MM.1S (cell line): Measurements from ENCODE around the gene SPHK1.

Source experiments
- DNase-seq: peaks from one replicate; pipeline ENCODE4 v3.0.0-alpha.2; 2015
- H2AFZ ChIP-seq: fragments of 300-600 bp; sonication (generic); 2 replicates; pipeline ENCODE4 v1.6.0; 2016; ENCODE audit warnings: antibody characterized with exemption, low read length
- H3F3A ChIP-seq: fragments of 300-600 bp; sonication (generic); 2 replicates; pipeline ENCODE4 v1.6.1; 2016; ENCODE audit warnings: mild to moderate bottlenecking, antibody characterized with exemption, low read length, moderate library complexity, mixed read lengths; ENCODE audit not compliant: insufficient read depth
- H3K27ac ChIP-seq: fragments of 300-600 bp; sonication (generic); 2 replicates; pipeline ENCODE4 v1.5.1; 2016; ENCODE audit warnings: mild to moderate bottlenecking, low read length
- H3K27me3 ChIP-seq: fragments of 300-600 bp; sonication (generic); replicated peaks from 2 replicates; pipeline ENCODE4 v1.6.0; 2016; ENCODE audit warnings: low read length; ENCODE audit not compliant: insufficient read depth
- H3K36me3 ChIP-seq: fragments of 300-600 bp; sonication (generic); replicated peaks from 2 replicates; pipeline ENCODE4 v1.6.1; 2016; ENCODE audit warnings: mild to moderate bottlenecking, low read length, mixed read lengths; ENCODE audit not compliant: insufficient read depth
- H3K4me1 ChIP-seq: fragments of 300-600 bp; sonication (generic); 2 replicates; pipeline ENCODE4 v1.6.1; 2016; ENCODE audit warnings: low read length, mixed read lengths
- H3K4me2 ChIP-seq: fragments of 300-600 bp; sonication (generic); 2 replicates; pipeline ENCODE4 v1.6.0; 2016; ENCODE audit warnings: low read depth, low read length
- H3K4me3 ChIP-seq: fragments of 300-600 bp; sonication (generic); 2 replicates; pipeline ENCODE4 v1.5.1; 2016; ENCODE audit warnings: low read length, mixed read lengths
- H3K79me2 ChIP-seq: fragments of 300-600 bp; sonication (generic); 2 replicates; pipeline ENCODE4 v1.6.1; 2016; ENCODE audit warnings: mixed run types, low read length, mixed read lengths
- H3K9ac ChIP-seq: fragments of 300-600 bp; sonication (generic); 2 replicates; pipeline ENCODE4 v1.6.1; 2016; ENCODE audit warnings: low read length, mixed read lengths
- H3K9me2 ChIP-seq: fragments of 300-600 bp; sonication (generic); replicated peaks from 2 replicates; pipeline ENCODE4 v1.6.1; 2016; ENCODE audit warnings: mild to moderate bottlenecking, low read length, mixed read lengths; ENCODE audit not compliant: insufficient read depth
- H3K9me3 ChIP-seq: fragments of 300-600 bp; sonication (generic); replicated peaks from 2 replicates; pipeline ENCODE4 v1.6.1; 2016; ENCODE audit warnings: mild to moderate bottlenecking, low read length, mixed read lengths; ENCODE audit not compliant: insufficient read depth
- H4K20me1 ChIP-seq: fragments of 300-600 bp; sonication (generic); 2 replicates; pipeline ENCODE4 v1.6.1; 2016; ENCODE audit warnings: mild to moderate bottlenecking, low read length, moderate library complexity, mixed read lengths; ENCODE audit not compliant: insufficient read depth
- EZH2 ChIP-seq: fragments of 300-600 bp; sonication (generic); optimal IDR thresholded peaks from 2 replicates; pipeline ENCODE3; 2017; ENCODE audit warnings: low read depth, mild to moderate bottlenecking, antibody characterized with exemption, low read length, mixed read lengths
- EZH2phosphoT487 ChIP-seq: fragments of 300-600 bp; sonication (generic); IDR thresholded peaks from 2 replicates; pipeline ENCODE4 v1.6.1; 2018; ENCODE audit warnings: antibody characterized with exemption, low read length
- TF ChIP-seq, protein P1 (sequence below): fragments of 300-600 bp; sonication (generic); IDR thresholded peaks from 2 replicates; pipeline ENCODE4 v1.5.1; 2016; ENCODE audit warnings: antibody characterized with exemption, low read length, mixed read lengths

Gene SPHK1

DNA sequence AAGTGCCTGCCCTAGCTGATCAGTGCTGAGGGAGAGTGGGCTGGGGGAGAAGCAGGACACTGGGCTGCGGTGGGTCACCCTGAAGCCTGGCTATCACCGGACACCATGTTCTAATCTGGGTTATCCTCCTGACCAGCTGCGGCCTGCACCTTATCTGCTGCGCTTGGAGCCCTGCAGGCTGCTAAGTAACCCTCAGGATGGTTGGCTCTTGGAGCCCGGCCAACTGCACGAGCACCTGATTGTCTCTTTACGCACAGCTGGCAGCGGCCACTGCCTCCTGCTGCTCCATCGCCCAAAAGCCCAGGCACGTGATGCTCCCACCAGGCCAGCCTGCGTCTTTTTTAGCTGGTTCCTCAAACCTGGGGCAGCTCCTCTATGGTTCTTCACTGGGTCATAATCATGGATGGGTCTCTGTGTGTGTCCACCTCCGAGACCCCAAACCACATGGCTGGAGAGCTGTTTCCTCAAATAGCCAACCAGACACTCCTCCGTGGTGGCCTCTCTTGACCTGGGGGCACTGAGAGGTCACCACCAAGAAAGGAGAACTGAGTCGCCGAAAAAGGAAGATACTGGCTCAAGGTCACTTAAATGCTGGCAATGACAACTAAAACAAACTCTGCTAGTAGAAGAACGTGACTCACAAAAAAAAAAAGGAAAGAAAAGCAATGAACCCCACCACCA lies 21.7 kb downstream of the SPHK1 start:
- Histone ChIP-seq H3K4me3 (no peak overlapping the region), H3K9ac (no peak overlapping the region), H3K4me1 (peaks cover 4% of the 10 kb centered on the region; the same call in 1 of the 2 replicates), H2AFZ (no peak overlapping the region), H4K20me1 (peaks cover 5% of the 10 kb centered on the region; the same call in 1 of the 2 replicates), H3K27ac (no peak overlapping the region), H3K9me2 (no peaks in the 10 kb centered on the region), H3K79me2 (peaks cover 40% of the 10 kb centered on the region), H3K27me3 (no peaks in the 10 kb centered on the region), H3K36me3 (0 out of 2 replicates have a peak, but pooled peaks cover 3% of the 10 kb centered on the region), H3F3A (no peaks in the 10 kb centered on the region), H3K4me2 (no peak overlapping the region), H3K9me3 (no peaks in the 10 kb centered on the region)
- TF ChIP-seq EZH2 (no peak), EZH2phosphoT487 (no peak)
- TF ChIP-seq, protein P1, sequence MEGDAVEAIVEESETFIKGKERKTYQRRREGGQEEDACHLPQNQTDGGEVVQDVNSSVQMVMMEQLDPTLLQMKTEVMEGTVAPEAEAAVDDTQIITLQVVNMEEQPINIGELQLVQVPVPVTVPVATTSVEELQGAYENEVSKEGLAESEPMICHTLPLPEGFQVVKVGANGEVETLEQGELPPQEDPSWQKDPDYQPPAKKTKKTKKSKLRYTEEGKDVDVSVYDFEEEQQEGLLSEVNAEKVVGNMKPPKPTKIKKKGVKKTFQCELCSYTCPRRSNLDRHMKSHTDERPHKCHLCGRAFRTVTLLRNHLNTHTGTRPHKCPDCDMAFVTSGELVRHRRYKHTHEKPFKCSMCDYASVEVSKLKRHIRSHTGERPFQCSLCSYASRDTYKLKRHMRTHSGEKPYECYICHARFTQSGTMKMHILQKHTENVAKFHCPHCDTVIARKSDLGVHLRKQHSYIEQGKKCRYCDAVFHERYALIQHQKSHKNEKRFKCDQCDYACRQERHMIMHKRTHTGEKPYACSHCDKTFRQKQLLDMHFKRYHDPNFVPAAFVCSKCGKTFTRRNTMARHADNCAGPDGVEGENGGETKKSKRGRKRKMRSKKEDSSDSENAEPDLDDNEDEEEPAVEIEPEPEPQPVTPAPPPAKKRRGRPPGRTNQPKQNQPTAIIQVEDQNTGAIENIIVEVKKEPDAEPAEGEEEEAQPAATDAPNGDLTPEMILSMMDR, result no peak
- no peak for DNase-seq

DNA sequence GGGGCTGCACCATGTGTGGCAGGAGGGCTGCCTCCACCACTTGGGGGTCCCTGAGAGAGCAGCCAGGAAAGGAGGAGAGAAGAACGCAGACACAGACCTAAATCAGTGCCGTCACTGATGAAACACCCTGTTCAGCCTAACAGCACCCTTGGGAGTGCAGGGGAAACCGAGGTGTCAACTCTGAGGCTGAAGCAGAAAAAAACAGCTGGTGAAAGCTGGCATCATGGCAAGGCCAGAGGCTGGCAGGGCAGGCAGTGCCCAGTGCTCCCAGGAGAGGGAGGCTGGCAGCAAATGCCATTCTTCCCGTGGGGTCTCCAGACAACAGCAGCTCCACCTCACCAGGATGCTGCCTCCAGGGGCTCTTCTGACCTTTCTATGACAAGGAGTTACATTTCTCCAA lies 23.1 kb downstream of the SPHK1 start:
- TF ChIP-seq EZH2phosphoT487 (no peak), EZH2 (no peak)
- TF ChIP-seq, protein P1, result no peak
- H3K4me2 ChIP-seq, result no peak overlapping the region
- H3K36me3 ChIP-seq, result no peaks in the 10 kb centered on the region
- peaks cover 4% of the 10 kb centered on the region; the same call in 1 of the 2 replicates for H3K4me1 ChIP-seq
- peaks cover 44% of the 10 kb centered on the region for H3K79me2 ChIP-seq
- peaks cover 5% of the 10 kb centered on the region; the same call in 1 of the 2 replicates for H4K20me1 ChIP-seq
- H3K4me3 ChIP-seq, result no peak overlapping the region
- H3K9me2 ChIP-seq, result no peaks in the 10 kb centered on the region
- no peak overlapping the region for H3K27ac ChIP-seq
- H3K27me3 ChIP-seq, result no peaks in the 10 kb centered on the region
- no peak overlapping the region for H3K9ac ChIP-seq
- no peak overlapping the region for H2AFZ ChIP-seq
- H3K9me3 ChIP-seq, result no peaks in the 10 kb centered on the region
- no peaks in the 10 kb centered on the region for H3F3A ChIP-seq
- DNase-seq, result no peak

DNA sequence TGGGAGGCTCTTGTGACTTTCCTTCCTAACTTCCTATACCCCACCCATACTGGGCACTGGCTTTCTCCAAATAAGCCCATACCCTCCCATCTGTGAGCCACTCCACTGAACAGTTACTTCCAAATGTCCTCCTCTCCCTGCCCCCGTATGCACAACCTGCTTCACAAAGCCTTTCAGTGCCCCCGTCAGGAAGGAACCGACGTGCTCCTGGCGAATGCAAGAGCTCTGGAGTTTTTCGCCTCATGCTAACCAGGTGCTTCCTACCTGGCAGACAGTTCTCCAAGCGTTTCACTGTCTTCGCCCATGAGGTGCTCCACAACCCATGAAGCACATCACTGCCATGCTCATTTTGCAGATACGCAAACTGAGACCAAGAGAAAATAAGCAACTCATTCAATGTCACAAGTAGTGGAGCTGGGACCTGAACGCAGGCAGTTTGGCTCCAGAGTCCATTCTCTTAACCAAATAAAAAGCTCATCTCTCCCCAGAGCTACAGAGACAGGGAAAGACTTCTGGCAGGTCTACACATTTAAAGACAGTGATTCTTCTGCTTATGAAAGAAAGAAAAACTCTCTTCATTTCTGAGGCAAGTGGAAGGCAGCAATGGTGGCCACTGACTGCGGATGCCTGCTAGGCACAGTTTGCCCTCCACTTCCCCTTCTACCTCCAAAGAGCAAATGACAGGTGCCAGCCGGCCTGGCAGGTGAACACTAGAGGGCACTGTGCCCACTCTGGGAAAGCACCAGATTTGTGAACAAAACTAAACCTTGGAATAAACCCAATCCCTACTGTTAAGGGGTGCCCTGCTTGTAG lies 23.8 kb downstream of the SPHK1 start:
- Histone ChIP-seq H4K20me1 (peaks cover 5% of the 10 kb centered on the region; the same call in 1 of the 2 replicates), H3K4me3 (no peak overlapping the region), H3K79me2 (peaks cover 49% of the 10 kb centered on the region), H3K27ac (no peak overlapping the region), H3K9ac (no peak overlapping the region), H3K4me1 (peaks cover 4% of the 10 kb centered on the region; the same call in 1 of the 2 replicates), H3K9me3 (no peaks in the 10 kb centered on the region), H3K9me2 (no peaks in the 10 kb centered on the region), H3K4me2 (no peak overlapping the region), H2AFZ (no peak overlapping the region), H3K27me3 (no peaks in the 10 kb centered on the region), H3F3A (no peaks in the 10 kb centered on the region), H3K36me3 (no peaks in the 10 kb centered on the region)
- TF ChIP-seq EZH2, result no peak
- TF ChIP-seq, protein P1, result peak; percentile 95
- DNase-seq, result peak; percentile 65
